RWPE2 (cell line): ENCODE data around the gene DRC7.

Experiments used
- ATAC-seq: fragments of 200-7000 bp; cut with Tn5 transposase; 3 replicates; pipeline ENCODE4 v1.9.1; 2021; ENCODE audit warnings: low read depth
- DNase-seq: peaks from one replicate; pipeline ENCODE4 v3.0.0-alpha.2; 2020; ENCODE audit warnings: low spot score
- H3K27ac ChIP-seq: fragments of 450-650 bp; 2 replicates; pipeline ENCODE4 v1.5.1; 2017; ENCODE audit warnings: mild to moderate bottlenecking; ENCODE audit not compliant: poor library complexity, severe bottlenecking
- H3K27me3 ChIP-seq: fragments of 250-450 bp; sonication (Bioruptor Pico); 2 replicates; pipeline ENCODE4 v1.5.1; 2021; ENCODE audit warnings: mild to moderate bottlenecking, moderate library complexity; ENCODE audit not compliant: insufficient read depth, poor library complexity, severe bottlenecking
- H3K36me3 ChIP-seq: fragments of 250-450 bp; sonication (Bioruptor Pico); 2 replicates; pipeline ENCODE4 v1.5.1; 2020; ENCODE audit warnings: low read depth, mild to moderate bottlenecking, moderate library complexity
- H3K4me1 ChIP-seq: fragments of 250-450 bp; sonication (Bioruptor Pico); 2 replicates; pipeline ENCODE4 v1.5.1; 2021; ENCODE audit warnings: mild to moderate bottlenecking, moderate library complexity; ENCODE audit not compliant: insufficient read depth, poor library complexity, severe bottlenecking
- H3K4me3 ChIP-seq: fragments of 250-450 bp; sonication (Bioruptor Pico); 2 replicates; pipeline ENCODE4 v1.5.1; 2021; ENCODE audit warnings: mild to moderate bottlenecking, moderate library complexity; ENCODE audit not compliant: severe bottlenecking
- H3K9me3 ChIP-seq: fragments of 250-450 bp; sonication (Bioruptor Pico); 2 replicates; pipeline ENCODE4 v1.5.1; 2021; ENCODE audit warnings: mild to moderate bottlenecking, moderate library complexity; ENCODE audit not compliant: severe bottlenecking
- CTCF ChIP-seq: fragments of 450-650 bp; IDR thresholded peaks from one replicate; pipeline ENCODE4 v1.5.1; 2017; ENCODE audit warnings: mild to moderate bottlenecking, moderate library complexity; ENCODE audit not compliant: poor library complexity, severe bottlenecking

Gene DRC7

GRCh38 chr16:57679767-57680482 lies 14.7 kb upstream of the DRC7 start:
- Histone ChIP-seq H3K4me1 (no peaks in the 10 kb centered on the region), H3K9me3 (no peaks in the 10 kb centered on the region), H3K27me3 (no peaks in the 10 kb centered on the region), H3K4me3 (no peak overlapping the region), H3K27ac (no peak overlapping the region), H3K36me3 (no peaks in the 10 kb centered on the region)
- no peak for TF ChIP-seq CTCF
- ATAC-seq (no peak), DNase-seq (no peak)

GRCh38 chr16:57680842-57681375 lies 13.7 kb upstream of the DRC7 start:
- no peak for DNase-seq
- no peak overlapping the region for H3K27ac ChIP-seq
- TF ChIP-seq CTCF = no peak
- H3K4me3 ChIP-seq = no peak overlapping the region
- H3K36me3 ChIP-seq = no peaks in the 10 kb centered on the region
- H3K9me3 ChIP-seq = no peaks in the 10 kb centered on the region
- no peak for ATAC-seq
- no peaks in the 10 kb centered on the region for H3K4me1 ChIP-seq
- no peaks in the 10 kb centered on the region for H3K27me3 ChIP-seq

DNA sequence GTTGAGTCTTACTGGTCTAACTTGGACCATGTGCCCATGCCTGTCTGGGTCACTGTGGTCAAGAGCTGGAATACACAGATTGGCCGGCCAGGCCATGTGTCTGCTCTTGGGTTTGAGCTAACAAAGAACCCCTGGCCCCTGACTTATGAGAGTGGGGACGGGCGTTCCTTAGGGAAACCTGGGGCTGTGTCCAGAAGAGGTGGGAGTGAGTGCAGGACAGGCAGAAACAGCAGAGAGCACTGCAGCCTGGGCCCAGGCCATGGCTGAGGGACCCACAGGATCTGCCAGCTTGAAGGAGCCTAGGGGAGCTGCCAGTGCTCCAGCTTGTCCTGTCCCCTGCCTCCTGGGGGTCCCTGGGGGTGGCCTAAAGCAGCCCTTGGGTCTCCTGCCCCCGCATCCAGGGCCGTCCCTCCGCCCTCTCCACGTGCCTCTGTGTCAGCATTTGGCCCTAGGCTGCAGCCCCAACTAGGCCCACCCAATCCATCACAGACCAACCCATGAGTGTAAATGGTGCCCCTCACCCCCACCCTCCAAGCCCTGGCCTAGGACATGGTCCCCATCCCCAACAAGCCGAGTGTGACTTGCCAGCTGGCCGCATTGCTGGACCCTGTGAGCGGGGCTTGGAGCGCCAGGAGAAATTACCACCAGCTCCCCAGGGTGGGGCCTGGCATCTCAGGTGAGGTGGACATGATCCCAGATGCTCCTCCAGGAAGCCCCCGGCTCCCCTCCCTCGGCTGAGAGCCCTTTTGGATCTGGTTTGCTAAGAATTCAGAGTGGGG lies 12.5 kb upstream of the DRC7 start:
- Histone ChIP-seq H3K4me3 (no peak overlapping the region), H3K27ac (no peak overlapping the region), H3K9me3 (no peaks in the 10 kb centered on the region), H3K36me3 (no peaks in the 10 kb centered on the region), H3K27me3 (no peaks in the 10 kb centered on the region), H3K4me1 (no peaks in the 10 kb centered on the region)
- DNase-seq (no peak), ATAC-seq (no peak)
- TF ChIP-seq CTCF = no peak

DNA sequence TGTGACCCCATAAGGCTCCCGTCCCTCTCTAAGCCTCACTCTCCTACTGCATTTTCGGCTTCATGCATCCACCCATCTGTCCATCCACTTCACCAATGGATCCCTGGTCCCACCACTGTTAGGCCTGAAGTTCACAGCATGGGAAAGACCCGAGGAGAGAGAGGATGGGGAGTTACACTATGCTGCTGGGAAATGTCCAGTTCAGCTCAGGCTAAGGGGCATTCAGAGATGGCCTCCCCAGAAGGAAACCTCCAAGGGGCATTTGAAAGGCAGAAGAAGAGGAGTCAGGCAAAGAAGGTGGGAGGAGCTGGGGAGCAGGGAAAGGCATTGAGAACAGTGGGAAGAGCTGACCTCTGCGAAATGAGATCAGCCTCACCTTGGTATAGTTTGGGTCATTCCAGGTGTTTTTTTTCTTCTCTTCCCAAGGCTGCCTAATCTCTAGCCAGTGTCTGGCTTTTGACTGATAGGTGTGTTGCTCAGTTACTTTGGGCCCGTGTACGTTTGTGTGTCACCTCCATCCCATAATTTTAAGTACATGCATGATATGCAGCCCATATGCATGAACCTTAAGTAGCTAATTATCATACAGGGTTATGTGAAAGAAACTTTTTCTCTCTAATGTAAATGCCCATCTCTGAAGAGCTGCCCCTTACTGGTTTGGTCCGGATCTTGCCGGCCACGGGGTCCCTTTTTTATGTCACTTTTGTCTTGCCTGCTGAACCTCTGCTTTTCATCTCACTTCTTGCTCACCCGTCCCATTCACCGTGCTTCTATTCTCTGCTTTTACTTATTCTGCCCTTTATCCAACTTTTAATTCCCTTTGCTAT lies 11.6 kb upstream of the DRC7 start:
- no peak overlapping the region for H3K27ac ChIP-seq
- H3K9me3 ChIP-seq = no peaks in the 10 kb centered on the region

More for the DNA sequence above, 11.6 kb upstream of the DRC7 start:
- no peak overlapping the region for H3K4me3 ChIP-seq
- ATAC-seq (no peak), DNase-seq (no peak)
- TF ChIP-seq CTCF = no peak
- no peaks in the 10 kb centered on the region for H3K27me3 ChIP-seq
- H3K36me3 ChIP-seq = no peaks in the 10 kb centered on the region
- no peaks in the 10 kb centered on the region for H3K4me1 ChIP-seq
